GM23338 (cell line): ENCODE measurements around the gene KLRF2. TPM values are rescaled to one million over a fixed set of nuclear protein-coding genes. Genes with fewer than 3 reads are reported as not detected.

Source experiments
- ATAC-seq: fragments of 200-7000 bp; cut with Tn5 transposase; 3 replicates; pipeline ENCODE4 v1.9.1; 2020
- DNase-seq: peaks from one replicate; pipeline ENCODE4 v3.0.0-alpha.2; 2015; ENCODE audit warnings: low spot score
- H2AFZ ChIP-seq: fragments of 200-600 bp; sonication (generic); 2 replicates; pipeline ENCODE4 v1.8.0; 2016; ENCODE audit warnings: antibody characterized with exemption, mild to moderate bottlenecking, moderate library complexity
- H3F3A ChIP-seq: fragments of 200-600 bp; sonication (generic); replicated peaks from 2 replicates; pipeline ENCODE4 v1.8.0; 2017; ENCODE audit warnings: antibody characterized with exemption, mixed run types, low read depth
- H3K27ac ChIP-seq: fragments of 200-600 bp; sonication (generic); 2 replicates; pipeline ENCODE4 v1.6.1; 2016; ENCODE audit warnings: low read depth
- H3K27me3 ChIP-seq: fragments of 200-600 bp; sonication (generic); 2 replicates; pipeline ENCODE4 v1.8.0; 2016; ENCODE audit warnings: mild to moderate bottlenecking, mixed run types, moderate library complexity; ENCODE audit not compliant: insufficient read depth
- H3K36me3 ChIP-seq: fragments of 200-600 bp; sonication (generic); 2 replicates; pipeline ENCODE4 v1.8.0; 2016; ENCODE audit warnings: mild to moderate bottlenecking; ENCODE audit not compliant: insufficient read depth
- H3K4me1 ChIP-seq: fragments of 200-600 bp; sonication (generic); 2 replicates; pipeline ENCODE4 v1.8.0; 2016; ENCODE audit warnings: mild to moderate bottlenecking, moderate library complexity; ENCODE audit not compliant: insufficient read depth
- H3K4me2 ChIP-seq: fragments of 200-600 bp; sonication (generic); 2 replicates; pipeline ENCODE4 v1.7.1; 2017; ENCODE audit warnings: mixed run types
- H3K4me3 ChIP-seq: fragments of 200-600 bp; sonication (generic); 2 replicates; pipeline ENCODE4 v1.6.1; 2016; ENCODE audit warnings: mixed run types
- H3K79me2 ChIP-seq: fragments of 200-600 bp; sonication (generic); replicated peaks from 2 replicates; pipeline ENCODE4 v1.8.0; 2017; ENCODE audit warnings: mild to moderate bottlenecking; ENCODE audit not compliant: insufficient read depth
- H3K9me2 ChIP-seq: fragments of 200-600 bp; sonication (generic); 2 replicates; pipeline ENCODE4 v1.8.0; 2017; ENCODE audit not compliant: insufficient read depth
- H4K20me1 ChIP-seq: fragments of 200-600 bp; sonication (generic); replicated peaks from 2 replicates; pipeline ENCODE4 v1.8.0; 2017; ENCODE audit warnings: mild to moderate bottlenecking; ENCODE audit not compliant: insufficient read depth
- H3K27ac Mint-ChIP-seq: 2 replicates; pipeline ENCODE4 v1.8.0; 2020; ENCODE audit warnings: inconsistent platforms, mild to moderate bottlenecking, moderate library complexity, mixed read lengths
- H3K27me3 Mint-ChIP-seq: 3 replicates; pipeline ENCODE4 v1.8.0; 2022; ENCODE audit warnings: low read depth, mild to moderate bottlenecking, moderate library complexity, mixed read lengths, inconsistent platforms; ENCODE audit not compliant: insufficient read depth, poor library complexity
- H3K36me3 Mint-ChIP-seq: 3 replicates; pipeline ENCODE4 v1.8.0; 2021; ENCODE audit warnings: low read depth, mild to moderate bottlenecking, inconsistent platforms, moderate library complexity, mixed read lengths
- H3K4me1 Mint-ChIP-seq: 3 replicates; pipeline ENCODE4 v1.8.0; 2020; ENCODE audit warnings: mild to moderate bottlenecking, inconsistent platforms, mixed read lengths
- H3K4me3 Mint-ChIP-seq: 3 replicates; pipeline ENCODE4 v1.8.0; 2021; ENCODE audit warnings: moderate library complexity, mild to moderate bottlenecking, inconsistent platforms, mixed read lengths
- H3K9me3 Mint-ChIP-seq: 3 replicates; pipeline ENCODE4 v1.8.0; 2020; ENCODE audit warnings: moderate library complexity, mild to moderate bottlenecking, inconsistent platforms, mixed read lengths
- CTCF ChIP-seq, 2 experiments: fragments of 200-600 bp in 1 of 2; sonication (generic) in 1 of 2; conservative IDR thresholded peaks; 2 replicates each; pipeline versions ENCODE4 v1.5.1 to v1.6.1; 2016 to 2017; ENCODE audit warnings: antibody characterized with exemption in 2 of 2, low read depth in 2 of 2, mild to moderate bottlenecking in 2 of 2, moderate library complexity in 1 of 2
- EZH2 ChIP-seq: fragments of 200-600 bp; sonication (generic); IDR thresholded peaks from one replicate; pipeline ENCODE4 v1.8.0; 2017; ENCODE audit warnings: antibody characterized with exemption, mild to moderate bottlenecking, low read depth; ENCODE audit not compliant: unreplicated experiment
- EZH2phosphoT487 ChIP-seq: fragments of 200-600 bp; sonication (generic); IDR thresholded peaks from one replicate; pipeline ENCODE4 v1.8.1; 2018; ENCODE audit warnings: antibody characterized with exemption; ENCODE audit not compliant: unreplicated experiment
- JUNB ChIP-seq: IDR thresholded peaks from one replicate; pipeline ENCODE4 v1.6.1; 2016; ENCODE audit warnings: antibody characterized with exemption; ENCODE audit not compliant: unreplicated experiment
- NANOG ChIP-seq: IDR thresholded peaks from 2 replicates; pipeline ENCODE4 v1.6.1; 2016; ENCODE audit warnings: antibody characterized with exemption, borderline replicate concordance
- POLR2AphosphoS5 ChIP-seq: IDR thresholded peaks from 2 replicates; pipeline ENCODE4 v1.6.1; 2016; ENCODE audit warnings: antibody characterized with exemption, low read depth
- REST ChIP-seq: IDR thresholded peaks from one replicate; pipeline ENCODE4 v1.6.1; 2018; ENCODE audit warnings: antibody characterized with exemption; ENCODE audit not compliant: unreplicated experiment
- STAT1 ChIP-seq: IDR thresholded peaks from one replicate; pipeline ENCODE4 v1.6.1; 2016; ENCODE audit warnings: antibody characterized with exemption; ENCODE audit not compliant: unreplicated experiment
- ZNF114 ChIP-seq: fragments of 250-450 bp; sonication (Bioruptor Pico); IDR thresholded peaks from 2 replicates; pipeline ENCODE4 v1.5.0; 2020; ENCODE audit warnings: mild to moderate bottlenecking, moderate library complexity
- ZNF331 ChIP-seq: fragments of 250-450 bp; sonication (Bioruptor Pico); IDR thresholded peaks from 2 replicates; pipeline ENCODE4 v1.5.0; 2020; ENCODE audit warnings: low read depth, mild to moderate bottlenecking, moderate library complexity
- ZNF462 ChIP-seq: fragments of 250-450 bp; sonication (Bioruptor Pico); IDR thresholded peaks from 2 replicates; pipeline ENCODE4 v1.5.0; 2020; ENCODE audit warnings: mild to moderate bottlenecking, moderate library complexity
- polyA plus RNA-seq: library from polyadenylated mRNA; unstranded; fragments of >200 nt; fragmentation: Nextera tagmentation; extraction: Ambion mirVana; gene quantifications from 2 replicates; pipeline ENCODE4 v1.2.1, GENCODE V29; 2016
- total RNA-seq: library from RNA; depleted of rRNA; stranded (reverse); fragments of >200 nt; shearing (Covaris generic); gene quantifications from 2 replicates; pipeline ENCODE4 v1.2.3, GENCODE V29; 2014

Gene KLRF2
- total and polyA plus RNA-seq, 2 experiments from 2014 or later = not detected

- no peaks in the 10 kb centered on the region for H4K20me1 ChIP-seq
- H3K4me3 ChIP-seq = no peak overlapping the region
- no peak overlapping the region for H3K27ac Mint-ChIP-seq
- DNase-seq (no peak), ATAC-seq (no peak)
- no peaks in the 10 kb centered on the region for H3K36me3 Mint-ChIP-seq
- H3K9me2 ChIP-seq = no peaks in the 10 kb centered on the region
- no peaks in the 10 kb centered on the region for H3K9me3 Mint-ChIP-seq
- H3F3A ChIP-seq = no peaks in the 10 kb centered on the region
- no peaks in the 10 kb centered on the region for H3K27me3 ChIP-seq
- H2AFZ ChIP-seq = no peak overlapping the region
- H3K27ac ChIP-seq = no peak overlapping the region
- no peaks in the 10 kb centered on the region for H3K27me3 Mint-ChIP-seq
- no peaks in the 10 kb centered on the region for H3K36me3 ChIP-seq
- H3K79me2 ChIP-seq = no peaks in the 10 kb centered on the region
- H3K4me2 ChIP-seq = no peak overlapping the region
- no peaks in the 10 kb centered on the region for H3K4me1 ChIP-seq
- H3K4me3 Mint-ChIP-seq = no peak overlapping the region
- TF ChIP-seq EZH2 = no peak
- no peak for TF ChIP-seq STAT1
- TF ChIP-seq ZNF331 (CRISPR knock-in tag) = no peak
- TF ChIP-seq POLR2AphosphoS5 = no peak
- no peak for TF ChIP-seq EZH2phosphoT487
- no peak for TF ChIP-seq JUNB
- no peak for TF ChIP-seq NANOG
- no peak for TF ChIP-seq ZNF462 (CRISPR knock-in tag)
- TF ChIP-seq CTCF (conservative IDR thresholded peaks at IDR 0.05; ENCODE audit: low read depth in 2 of 2) = no peak
- no peak for TF ChIP-seq REST
- TF ChIP-seq ZNF114 (CRISPR knock-in tag) = no peak
- H3K4me1 Mint-ChIP-seq = peaks cover 10% of the 10 kb centered on the region; the same call in 2 of the 3 replicates
Measured at GRCh38 chr12:9883175-9883574, 1.9 kb downstream of the KLRF2 start.
